IMR-90 (cell line): Measurements from ENCODE around the gene ADAMTS9. TPM values are rescaled to one million over a fixed set of nuclear protein-coding genes. Genes with fewer than 3 reads are reported as not detected.

Experiments
- ATAC-seq: fragments of 200-7000 bp; cut with Tn5 transposase; 2 replicates; pipeline ENCODE4 v1.9.1; 2020; ENCODE audit warnings: low read depth, mild to moderate bottlenecking, moderate library complexity
- BruUV-seq: library from RNA; stranded (reverse); fragments of 400-500 nt; replicated peaks from 2 replicates; lab custom pipeline; 2021; lab: Mats Ljungman, UMichigan
- CTCF ChIA-PET: fragments of 300-600 bp; formaldehyde crosslinking; extraction: SDS; loops from one replicate; lab custom pipeline; 2021; ENCODE audit warnings: antibody characterized with exemption; lab: Yijun Ruan, JAX
- POLR2A ChIA-PET: fragments of 300-600 bp; sonication (Branson Sonifier 250); formaldehyde crosslinking; loops from one replicate; lab custom pipeline; 2022; ENCODE audit warnings: antibody characterized with exemption; ENCODE audit not compliant: unreplicated experiment; lab: Charles Lee
- DNase-seq: peaks from one replicate; pipeline ENCODE4 v3.0.0; 2013
- H2AFZ ChIP-seq: replicated peaks from 2 replicates; pipeline ENCODE3; 2013; ENCODE audit warnings: low read length, mild to moderate bottlenecking; ENCODE audit not compliant: poor library complexity
- H2AK5ac ChIP-seq: 2 replicates; pipeline ENCODE4 v1.6.1; 2013; ENCODE audit warnings: low read depth, low read length, inconsistent platforms
- H2AK9ac ChIP-seq: replicated peaks from 2 replicates; pipeline ENCODE3; 2013; ENCODE audit warnings: mild to moderate bottlenecking, low read depth, low read length, moderate library complexity; ENCODE audit not compliant: poor library complexity
- H2BK120ac ChIP-seq: 2 replicates; pipeline ENCODE4 v1.6.1; 2013; ENCODE audit warnings: low read depth, low read length, inconsistent platforms
- H2BK15ac ChIP-seq: 3 replicates; pipeline ENCODE4 v1.6.1; 2013; ENCODE audit warnings: low read depth, low read length, inconsistent platforms
- H2BK20ac ChIP-seq: 2 replicates; pipeline ENCODE4 v1.6.1; 2013; ENCODE audit warnings: low read depth, mild to moderate bottlenecking, inconsistent platforms, low read length, moderate library complexity
- H2BK5ac ChIP-seq: 2 replicates; pipeline ENCODE4 v1.6.1; 2013; ENCODE audit warnings: mild to moderate bottlenecking, low read depth, low read length, inconsistent platforms; ENCODE audit not compliant: poor library complexity, severe bottlenecking
- H3K14ac ChIP-seq: replicated peaks from 2 replicates; pipeline ENCODE4 v1.6.1; 2013; ENCODE audit warnings: low read depth, low read length, inconsistent platforms
- H3K18ac ChIP-seq: 2 replicates; pipeline ENCODE4 v1.6.1; 2013; ENCODE audit warnings: low read depth, low read length, control low read depth
- H3K23ac ChIP-seq: 2 replicates; pipeline ENCODE4 v1.6.1; 2013; ENCODE audit warnings: low read depth, low read length, inconsistent platforms
- H3K27ac ChIP-seq: 2 replicates; pipeline ENCODE4 v1.5.1; 2013; ENCODE audit warnings: mild to moderate bottlenecking, control low read depth, low read length; ENCODE audit not compliant: insufficient read depth
- H3K27me3 ChIP-seq: 2 replicates; pipeline ENCODE4 v1.6.1; 2013; ENCODE audit warnings: low read length; ENCODE audit not compliant: control insufficient read depth, insufficient read depth
- H3K36me3 ChIP-seq: 2 replicates; pipeline ENCODE4 v1.6.1; 2013; ENCODE audit warnings: low read length, mixed read lengths; ENCODE audit not compliant: control insufficient read depth, insufficient read depth
- H3K4ac ChIP-seq: 2 replicates; pipeline ENCODE4 v1.6.1; 2013; ENCODE audit warnings: low read depth, low read length, inconsistent platforms
- H3K4me1 ChIP-seq: 2 replicates; pipeline ENCODE4 v1.6.1; 2013; ENCODE audit warnings: low read length, mixed read lengths; ENCODE audit not compliant: control insufficient read depth, insufficient read depth
- H3K4me2 ChIP-seq: 2 replicates; pipeline ENCODE4 v1.6.1; 2013; ENCODE audit warnings: low read depth, mild to moderate bottlenecking, control low read depth, low read length, moderate library complexity
- H3K4me3 ChIP-seq: 2 replicates; pipeline ENCODE4 v1.5.1; 2013; ENCODE audit warnings: low read depth, mild to moderate bottlenecking, control low read depth, low read length, moderate library complexity; ENCODE audit not compliant: insufficient read depth
- H3K56ac ChIP-seq: 2 replicates; pipeline ENCODE4 v1.6.1; 2013; ENCODE audit warnings: low read length, inconsistent platforms; ENCODE audit not compliant: insufficient read depth; ENCODE audit errors: extremely low read depth
- H3K79me1 ChIP-seq, 2 experiments: 2 replicates each; pipeline ENCODE4 v1.6.1; 2013; ENCODE audit warnings: low read length in 2 of 2, inconsistent platforms in 1 of 2, low read depth in 1 of 2
- H3K9ac ChIP-seq: 2 replicates; pipeline ENCODE4 v1.6.1; 2013; ENCODE audit warnings: low read depth, low read length, control low read depth
- H3K9me1 ChIP-seq: 2 replicates; pipeline ENCODE4 v1.6.1; 2013; ENCODE audit warnings: low read length, inconsistent platforms; ENCODE audit not compliant: insufficient read depth
- H3K9me3 ChIP-seq: 2 replicates; pipeline ENCODE4 v1.6.1; 2013; ENCODE audit warnings: low read length; ENCODE audit not compliant: control insufficient read depth, insufficient read depth
- H4K20me1 ChIP-seq: 2 replicates; pipeline ENCODE4 v1.6.1; 2013; ENCODE audit warnings: low read length, inconsistent platforms; ENCODE audit not compliant: insufficient read depth
- H4K5ac ChIP-seq: 2 replicates; pipeline ENCODE4 v1.6.1; 2013; ENCODE audit warnings: mild to moderate bottlenecking, low read depth, low read length, control low read depth
- H4K8ac ChIP-seq, 2 experiments: 2 replicates each; pipeline ENCODE4 v1.6.1; 2013; ENCODE audit warnings: low read depth in 2 of 2, low read length in 2 of 2, control low read depth in 1 of 2, inconsistent platforms in 1 of 2
- H4K91ac ChIP-seq: 2 replicates; pipeline ENCODE4 v1.6.1; 2013; ENCODE audit warnings: low read depth, low read length, inconsistent platforms; ENCODE audit not compliant: insufficient read depth
- BHLHE40 ChIP-seq: fragments of 150-350 bp; IDR thresholded peaks from 2 replicates; pipeline ENCODE4 v1.6.1; 2016; ENCODE audit warnings: mild to moderate bottlenecking, low read depth, low read length
- CEBPB ChIP-seq: IDR thresholded peaks from 2 replicates; pipeline ENCODE4 v1.6.1; 2012; ENCODE audit warnings: low read depth, low read length, improper control_type of control experiment
- CHD1 ChIP-seq: IDR thresholded peaks from 2 replicates; pipeline ENCODE4 v1.6.1; 2012; ENCODE audit warnings: low read depth, low read length, improper control_type of control experiment
- ELK1 ChIP-seq: fragments of 150-350 bp; IDR thresholded peaks from 2 replicates; pipeline ENCODE4 v1.6.1; 2016; ENCODE audit warnings: low read depth, mild to moderate bottlenecking, low read length, moderate library complexity, borderline replicate concordance
- FOS ChIP-seq: fragments of 150-350 bp; IDR thresholded peaks from 2 replicates; pipeline ENCODE4 v1.6.1; 2016; ENCODE audit warnings: low read depth, low read length
- MAFK ChIP-seq: IDR thresholded peaks from 2 replicates; pipeline ENCODE4 v1.6.1; 2012; ENCODE audit warnings: low read depth, low read length, improper control_type of control experiment
- MAZ ChIP-seq: IDR thresholded peaks from 2 replicates; pipeline ENCODE4 v1.6.1; 2012; ENCODE audit warnings: low read depth, mild to moderate bottlenecking, low read length, improper control_type of control experiment, moderate library complexity, borderline replicate concordance
- MXI1 ChIP-seq: IDR thresholded peaks from 2 replicates; pipeline ENCODE4 v1.6.1; 2012; ENCODE audit warnings: low read depth, mild to moderate bottlenecking, low read length, moderate library complexity, borderline replicate concordance
- NFE2L2 ChIP-seq: fragments of 150-350 bp; IDR thresholded peaks from 2 replicates; pipeline ENCODE4 v1.6.1; 2016; ENCODE audit warnings: low read depth, mild to moderate bottlenecking, low read length
- POLR2A ChIP-seq: IDR thresholded peaks from 2 replicates; pipeline ENCODE4 v1.6.1; 2012; ENCODE audit warnings: mild to moderate bottlenecking, low read depth, low read length
- RAD21 ChIP-seq: IDR thresholded peaks from 2 replicates; pipeline ENCODE4 v1.6.1; 2012; ENCODE audit warnings: low read length, improper control_type of control experiment
- RCOR1 ChIP-seq: IDR thresholded peaks from 2 replicates; pipeline ENCODE4 v1.6.1; 2012; ENCODE audit warnings: mild to moderate bottlenecking, low read length, improper control_type of control experiment; ENCODE audit not compliant: insufficient replicate concordance
- RFX5 ChIP-seq: IDR thresholded peaks from 2 replicates; pipeline ENCODE4 v1.8.0; 2012; ENCODE audit warnings: low read depth, mild to moderate bottlenecking, low read length, moderate library complexity
- SMC3 ChIP-seq: fragments of 150-350 bp; IDR thresholded peaks from 2 replicates; pipeline ENCODE4 v1.6.1; 2016; ENCODE audit warnings: low read depth, mild to moderate bottlenecking, antibody characterized with exemption, low read length, moderate library complexity
- USF2 ChIP-seq: fragments of 150-350 bp; IDR thresholded peaks from 2 replicates; pipeline ENCODE4 v1.6.1; 2017; ENCODE audit warnings: mild to moderate bottlenecking, antibody characterized with exemption, low read length, low read depth
- WGBS, 2 experiments: methylation state at CpG; one replicate each; pipeline versions ENCODE4 v1.1.5 to v1.1.7; 2013; ENCODE audit warnings: missing lambda C conversion rate in 2 of 2; ENCODE audit not compliant: insufficient read length in 1 of 2; ENCODE audit errors: extremely low coverage in 2 of 2; 5-methylcytosine and 5-hydroxymethylcytosine counted together
- dilution Hi-C: fragments of 300-500 bp; cut with HindIII; formaldehyde crosslinking; loops from one replicate; pipeline ENCODE4 v1.14.3; 2018; ENCODE audit warnings: low sequenced_read_pairs; ENCODE audit not compliant: unreplicated experiment
- in situ Hi-C: fragments of 300-500 bp; cut with MboI; formaldehyde crosslinking; loops from 3 replicates; pipeline ENCODE4 v1.14.3; 2019; ENCODE audit warnings: low sequenced_read_pairs, inconsistent platforms, mixed read lengths
- intact Hi-C: fragments of 100-400 bp; cut with micrococcal nuclease; formaldehyde crosslinking; loops from 2 replicates; pipeline ENCODE4 v1.10.0; 2022
- polyA plus RNA-seq, 3 experiments: library from polyadenylated mRNA; depleted of rRNA; stranded (reverse); fragments of >200 nt; gene quantifications; 2 replicates each; pipeline ENCODE4 v1.2.3, GENCODE V29; 2012; ENCODE audit warnings: low replicate concordance in 1 of 3
- total RNA-seq: library from RNA; depleted of rRNA; stranded (reverse); fragments of >200 nt; gene quantifications from 2 replicates; pipeline ENCODE4 v1.2.3, GENCODE V29; 2012
- TF ChIP-seq, protein P1 (sequence below): conservative IDR thresholded peaks from 2 replicates; pipeline ENCODE4 v1.5.1; 2012; ENCODE audit warnings: mild to moderate bottlenecking, low read depth, low read length, improper control_type of control experiment

ADAMTS9 gene
- total and polyA plus RNA-seq, 2 of the 4 experiments (the other 2 are of a cell fraction) = 0.55 to 1.1 TPM

- Histone ChIP-seq H2BK5ac (no peak overlapping the region), H3K56ac (no peak overlapping the region), H4K5ac (no peak overlapping the region), H3K9me3 (no peaks in the 10 kb centered on the region), H2BK120ac (no peak overlapping the region), H3K18ac (no peak overlapping the region), H2AFZ (no peak overlapping the region), H4K8ac (no peak overlapping the region), H2BK15ac (no peak overlapping the region), H3K23ac (no peak overlapping the region), H3K27me3 (no peaks in the 10 kb centered on the region), H3K14ac (no peak overlapping the region), H3K4me3 (no peak overlapping the region), H3K9ac (no peak overlapping the region), H3K79me1 (no peaks in the 10 kb centered on the region), H2AK9ac (no peak overlapping the region), H2AK5ac (no peak overlapping the region), H3K4ac (no peak overlapping the region), H3K4me1 (peaks cover 4% of the 10 kb centered on the region), H3K9me1 (no peaks in the 10 kb centered on the region), H3K36me3 (peaks cover 9% of the 10 kb centered on the region; the same call in 1 of the 2 replicates), H3K4me2 (no peak overlapping the region), H4K91ac (no peak overlapping the region), H4K20me1 (no peaks in the 10 kb centered on the region), H2BK20ac (no peak overlapping the region), H3K27ac (no peak overlapping the region)
- in situ Hi-C loops = no loop called here
- CTCF ChIA-PET = interaction anchor here (0.5 to 0.6 kb wide), 2 partner anchors 9 to 118 kb away, joined by 3 to 5 read pairs; no protein-coding TSS in a partner anchor
- BruUV-seq = no TSS peak
- intact Hi-C loops = no loop called here
- no peak for ATAC-seq
- DNase-seq = no peak
- POLR2A ChIA-PET = no interaction called here
- TF ChIP-seq, protein P1, sequence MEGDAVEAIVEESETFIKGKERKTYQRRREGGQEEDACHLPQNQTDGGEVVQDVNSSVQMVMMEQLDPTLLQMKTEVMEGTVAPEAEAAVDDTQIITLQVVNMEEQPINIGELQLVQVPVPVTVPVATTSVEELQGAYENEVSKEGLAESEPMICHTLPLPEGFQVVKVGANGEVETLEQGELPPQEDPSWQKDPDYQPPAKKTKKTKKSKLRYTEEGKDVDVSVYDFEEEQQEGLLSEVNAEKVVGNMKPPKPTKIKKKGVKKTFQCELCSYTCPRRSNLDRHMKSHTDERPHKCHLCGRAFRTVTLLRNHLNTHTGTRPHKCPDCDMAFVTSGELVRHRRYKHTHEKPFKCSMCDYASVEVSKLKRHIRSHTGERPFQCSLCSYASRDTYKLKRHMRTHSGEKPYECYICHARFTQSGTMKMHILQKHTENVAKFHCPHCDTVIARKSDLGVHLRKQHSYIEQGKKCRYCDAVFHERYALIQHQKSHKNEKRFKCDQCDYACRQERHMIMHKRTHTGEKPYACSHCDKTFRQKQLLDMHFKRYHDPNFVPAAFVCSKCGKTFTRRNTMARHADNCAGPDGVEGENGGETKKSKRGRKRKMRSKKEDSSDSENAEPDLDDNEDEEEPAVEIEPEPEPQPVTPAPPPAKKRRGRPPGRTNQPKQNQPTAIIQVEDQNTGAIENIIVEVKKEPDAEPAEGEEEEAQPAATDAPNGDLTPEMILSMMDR = no peak
- no peak for TF ChIP-seq MXI1
- TF ChIP-seq MAZ = no peak
- TF ChIP-seq BHLHE40 = no peak
- TF ChIP-seq CEBPB = no peak
- TF ChIP-seq POLR2A = no peak
- no peak for TF ChIP-seq RCOR1
- TF ChIP-seq USF2 = no peak
- TF ChIP-seq CHD1 = no peak
- no peak for TF ChIP-seq RAD21
- TF ChIP-seq SMC3 = no peak
- no peak for TF ChIP-seq ELK1
- TF ChIP-seq MAFK = no peak
- TF ChIP-seq FOS = no peak
- TF ChIP-seq RFX5 = no peak
- TF ChIP-seq NFE2L2 = no peak
- dilution Hi-C loops = no loop called here
- 100% methylated on average over 1 of the region's 7 CpGs; no CpG with 5 or more reads in 1 of the 2 experiments for WGBS, 2 experiments
Measured at GRCh38 chr3:64647825-64648224, 40.0 kb downstream of the ADAMTS9 start.
